Measurements from ENCODE around the gene CCDC138.

The CCDC138 gene

GRCh38 chr2:108911401-108911800 is 124.8 kb downstream of the CCDC138 start:
- no peak overlapping the region for H3K4me3 ChIP-seq (ENCODE audit: low read length)
- H3K27me3 ChIP-seq (ENCODE audit: control insufficient read depth, insufficient read depth, low read length) = peaks cover 68% of the 10 kb centered on the region
- no peaks in the 10 kb centered on the region for H3K9me3 ChIP-seq (replicated peaks; ENCODE audit: low read length)
- no peaks in the 10 kb centered on the region for H3K36me3 ChIP-seq (ENCODE audit: insufficient read depth, low read length)
- H3K9ac ChIP-seq (ENCODE audit: low read depth, low read length) = no peak overlapping the region
- no peak overlapping the region for H3K4me2 ChIP-seq (ENCODE audit: low read length)
- H3K4me1 ChIP-seq (ENCODE audit: control insufficient read depth, insufficient read depth, low read length) = no peaks in the 10 kb centered on the region

GRCh38 chr2:108911807-108912628 is 125.4 kb downstream of the CCDC138 start:
- Histone ChIP-seq H3K4me1 (ENCODE audit: control insufficient read depth, insufficient read depth, low read length) (no peaks in the 10 kb centered on the region), H3K9me3 (replicated peaks; ENCODE audit: low read length) (no peaks in the 10 kb centered on the region), H3K4me3 (ENCODE audit: low read length) (no peak overlapping the region), H3K4me2 (ENCODE audit: low read length) (no peak overlapping the region), H3K27me3 (ENCODE audit: control insufficient read depth, insufficient read depth, low read length) (peaks cover 68% of the 10 kb centered on the region), H3K9ac (ENCODE audit: low read depth, low read length) (no peak overlapping the region), H3K36me3 (ENCODE audit: insufficient read depth, low read length) (no peaks in the 10 kb centered on the region)

GRCh38 chr2:108912629-108912902 is 126.0 kb downstream of the CCDC138 start:
- Histone ChIP-seq H3K27me3 (ENCODE audit: control insufficient read depth, insufficient read depth, low read length) (peaks cover 69% of the 10 kb centered on the region), H3K4me2 (ENCODE audit: low read length) (no peak overlapping the region), H3K9ac (ENCODE audit: low read depth, low read length) (no peak overlapping the region), H3K36me3 (ENCODE audit: insufficient read depth, low read length) (no peaks in the 10 kb centered on the region), H3K4me1 (ENCODE audit: control insufficient read depth, insufficient read depth, low read length) (no peaks in the 10 kb centered on the region), H3K4me3 (ENCODE audit: low read length) (no peak overlapping the region), H3K9me3 (replicated peaks; ENCODE audit: low read length) (no peaks in the 10 kb centered on the region)

- H3K27me3 ChIP-seq (ENCODE audit: control insufficient read depth, insufficient read depth, low read length) = peaks cover 55% of the 10 kb centered on the region
- no peak overlapping the region for H3K4me2 ChIP-seq (ENCODE audit: low read length)
- no peaks in the 10 kb centered on the region for H3K9me3 ChIP-seq (replicated peaks; ENCODE audit: low read length)
- H3K4me3 ChIP-seq (ENCODE audit: low read length) = no peak overlapping the region
- no peak overlapping the region for H3K9ac ChIP-seq (ENCODE audit: low read depth, low read length)
- H3K4me1 ChIP-seq (ENCODE audit: control insufficient read depth, insufficient read depth, low read length) = no peaks in the 10 kb centered on the region
- no peaks in the 10 kb centered on the region for H3K36me3 ChIP-seq (ENCODE audit: insufficient read depth, low read length)
Observed at GRCh38 chr2:108916122-108916795, 129.7 kb downstream of the CCDC138 start.

GRCh38 chr2:108916796-108917421 is 130.3 kb downstream of the CCDC138 start:
- Histone ChIP-seq H3K9ac (ENCODE audit: low read depth, low read length) (no peak overlapping the region), H3K4me2 (ENCODE audit: low read length) (no peak overlapping the region), H3K27me3 (ENCODE audit: control insufficient read depth, insufficient read depth, low read length) (peaks cover 51% of the 10 kb centered on the region), H3K36me3 (ENCODE audit: insufficient read depth, low read length) (no peaks in the 10 kb centered on the region), H3K9me3 (replicated peaks; ENCODE audit: low read length) (no peaks in the 10 kb centered on the region), H3K4me3 (ENCODE audit: low read length) (no peak overlapping the region), H3K4me1 (ENCODE audit: control insufficient read depth, insufficient read depth, low read length) (no peaks in the 10 kb centered on the region)

- no peaks in the 10 kb centered on the region for H3K4me1 ChIP-seq (ENCODE audit: control insufficient read depth, insufficient read depth, low read length)
- H3K36me3 ChIP-seq (ENCODE audit: insufficient read depth, low read length) = no peaks in the 10 kb centered on the region
- no peak overlapping the region for H3K4me2 ChIP-seq (ENCODE audit: low read length)
- H3K27me3 ChIP-seq (ENCODE audit: control insufficient read depth, insufficient read depth, low read length) = peaks cover 49% of the 10 kb centered on the region
- no peak overlapping the region for H3K9ac ChIP-seq (ENCODE audit: low read depth, low read length)
- no peak overlapping the region for H3K4me3 ChIP-seq (ENCODE audit: low read length)
- no peaks in the 10 kb centered on the region for H3K9me3 ChIP-seq (replicated peaks; ENCODE audit: low read length)
Observed at GRCh38 chr2:108917526-108917925, 131.0 kb downstream of the CCDC138 start.

- H3K4me3 ChIP-seq (ENCODE audit: low read length) = no peak overlapping the region
- no peak overlapping the region for H3K4me2 ChIP-seq (ENCODE audit: low read length)
- no peak overlapping the region for H3K9ac ChIP-seq (ENCODE audit: low read depth, low read length)
- H3K27me3 ChIP-seq (ENCODE audit: control insufficient read depth, insufficient read depth, low read length) = peaks cover 52% of the 10 kb centered on the region
- H3K36me3 ChIP-seq (ENCODE audit: insufficient read depth, low read length) = no peaks in the 10 kb centered on the region
- H3K9me3 ChIP-seq (replicated peaks; ENCODE audit: low read length) = no peaks in the 10 kb centered on the region
- H3K4me1 ChIP-seq (ENCODE audit: control insufficient read depth, insufficient read depth, low read length) = no peaks in the 10 kb centered on the region
Observed at GRCh38 chr2:108918156-108918874, 131.7 kb downstream of the CCDC138 start.

GRCh38 chr2:108918941-108919341 is 132.4 kb downstream of the CCDC138 start:
- H3K4me2 ChIP-seq (ENCODE audit: low read length) = no peak overlapping the region
- H3K4me3 ChIP-seq (ENCODE audit: low read length) = no peak overlapping the region
- H3K27me3 ChIP-seq (ENCODE audit: control insufficient read depth, insufficient read depth, low read length) = peaks cover 58% of the 10 kb centered on the region
- H3K4me1 ChIP-seq (ENCODE audit: control insufficient read depth, insufficient read depth, low read length) = no peaks in the 10 kb centered on the region
- H3K9me3 ChIP-seq (replicated peaks; ENCODE audit: low read length) = no peaks in the 10 kb centered on the region
- no peak overlapping the region for H3K9ac ChIP-seq (ENCODE audit: low read depth, low read length)
- H3K36me3 ChIP-seq (ENCODE audit: insufficient read depth, low read length) = no peaks in the 10 kb centered on the region

GRCh38 chr2:108919571-108920373 is 133.2 kb downstream of the CCDC138 start:
- no peaks in the 10 kb centered on the region for H3K9me3 ChIP-seq (replicated peaks; ENCODE audit: low read length)
- H3K9ac ChIP-seq (ENCODE audit: low read depth, low read length) = no peak overlapping the region
- peaks cover 67% of the 10 kb centered on the region for H3K27me3 ChIP-seq (ENCODE audit: control insufficient read depth, insufficient read depth, low read length)
- no peak overlapping the region for H3K4me3 ChIP-seq (ENCODE audit: low read length)
- H3K4me1 ChIP-seq (ENCODE audit: control insufficient read depth, insufficient read depth, low read length) = no peaks in the 10 kb centered on the region
- H3K4me2 ChIP-seq (ENCODE audit: low read length) = no peak overlapping the region
- H3K36me3 ChIP-seq (ENCODE audit: insufficient read depth, low read length) = no peaks in the 10 kb centered on the region

GRCh38 chr2:108920686-108921085 is 134.1 kb downstream of the CCDC138 start:
- Histone ChIP-seq H3K4me1 (ENCODE audit: control insufficient read depth, insufficient read depth, low read length) (no peaks in the 10 kb centered on the region), H3K9ac (ENCODE audit: low read depth, low read length) (no peak overlapping the region), H3K4me2 (ENCODE audit: low read length) (no peak overlapping the region), H3K4me3 (ENCODE audit: low read length) (no peak overlapping the region), H3K9me3 (replicated peaks; ENCODE audit: low read length) (no peaks in the 10 kb centered on the region), H3K27me3 (ENCODE audit: control insufficient read depth, insufficient read depth, low read length) (peaks cover 69% of the 10 kb centered on the region), H3K36me3 (ENCODE audit: insufficient read depth, low read length) (no peaks in the 10 kb centered on the region)
